NCI-H446 (cell line): ENCODE data around the gene GALR1.
"Not testable (repeated sequence)": the region's sequence is repeated elsewhere in the genome, so short reads cannot be mapped to it uniquely, and the experiment has no call there.

Source experiments
- DNase-seq, 2 experiments: peaks; one replicate each; lab custom pipeline; 2025; lab: John Stamatoyannopoulos, UW

Gene GALR1, protein sequence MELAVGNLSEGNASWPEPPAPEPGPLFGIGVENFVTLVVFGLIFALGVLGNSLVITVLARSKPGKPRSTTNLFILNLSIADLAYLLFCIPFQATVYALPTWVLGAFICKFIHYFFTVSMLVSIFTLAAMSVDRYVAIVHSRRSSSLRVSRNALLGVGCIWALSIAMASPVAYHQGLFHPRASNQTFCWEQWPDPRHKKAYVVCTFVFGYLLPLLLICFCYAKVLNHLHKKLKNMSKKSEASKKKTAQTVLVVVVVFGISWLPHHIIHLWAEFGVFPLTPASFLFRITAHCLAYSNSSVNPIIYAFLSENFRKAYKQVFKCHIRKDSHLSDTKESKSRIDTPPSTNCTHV

DNA sequence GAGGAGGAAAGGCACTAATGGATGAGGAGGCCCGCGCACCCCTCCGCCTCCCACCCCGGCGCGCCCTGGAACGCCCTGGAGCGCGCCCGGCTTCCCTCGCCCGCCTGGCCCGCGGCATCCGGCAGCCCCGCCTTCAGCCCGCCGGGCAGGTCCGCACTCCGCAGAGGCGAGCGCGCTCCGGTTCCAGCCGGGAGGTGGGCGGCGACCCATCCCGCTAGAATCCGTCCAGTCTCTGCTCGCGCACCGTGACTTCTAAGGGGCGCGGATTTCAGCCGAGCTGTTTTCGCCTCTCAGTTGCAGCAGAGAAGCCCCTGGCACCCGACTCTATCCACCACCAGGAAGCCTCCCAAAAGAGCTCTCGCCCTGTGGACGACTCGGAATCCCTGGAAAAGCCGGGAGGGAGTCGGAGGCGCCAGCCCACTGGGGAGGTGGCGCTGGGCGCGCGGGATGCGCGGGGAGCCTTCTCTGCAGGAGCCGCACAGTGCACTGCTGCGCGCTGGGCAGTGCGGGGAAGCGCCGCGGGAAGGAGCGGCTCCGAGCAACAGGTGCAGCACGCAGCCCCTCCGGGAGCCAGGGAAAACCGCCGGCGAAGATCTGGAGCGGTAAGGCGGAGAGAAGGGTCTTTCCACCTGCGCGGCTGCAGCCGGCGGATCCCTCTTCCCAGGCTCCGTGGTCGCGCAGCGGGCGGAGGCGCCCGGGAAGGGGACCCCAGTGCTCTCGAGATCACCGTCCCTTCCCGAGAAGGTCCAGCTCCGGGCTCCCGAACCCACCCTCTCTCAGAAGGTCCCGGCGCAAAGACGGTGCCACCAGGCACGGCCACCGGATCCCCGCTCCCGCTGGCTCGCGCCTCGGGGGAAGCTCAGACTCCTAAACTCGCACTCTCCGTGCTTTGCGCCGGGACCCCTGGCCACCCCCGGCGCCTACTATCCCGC is at the start of gene GALR1:
TSS of gene GALR1 (plus strand) at position 280 of the 932 bp plus-strand sequence. CDS start 701 bp downstream, outside the sequence.
- no peak for DNase-seq

DNA sequence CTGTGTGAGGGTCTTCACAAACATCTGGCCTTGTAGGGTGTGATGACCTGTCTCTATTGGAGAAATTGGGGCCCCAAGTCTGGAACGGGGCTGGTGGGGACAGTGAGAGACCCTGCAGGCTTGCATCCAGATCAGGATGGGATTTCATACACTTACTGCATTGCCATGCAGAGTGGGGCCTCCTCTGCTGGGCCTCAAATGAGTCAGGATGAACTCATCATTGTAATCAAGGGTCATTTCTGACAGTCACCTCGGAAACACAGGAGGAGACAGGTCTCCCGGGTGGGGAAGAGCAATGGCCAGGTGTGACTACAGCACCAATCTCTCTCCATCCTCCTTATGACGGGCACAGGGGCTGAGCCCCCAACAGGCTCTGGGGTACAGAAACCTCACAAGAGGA is 48.1 kb upstream of the GALR1 start:
- no peak for DNase-seq

DNA sequence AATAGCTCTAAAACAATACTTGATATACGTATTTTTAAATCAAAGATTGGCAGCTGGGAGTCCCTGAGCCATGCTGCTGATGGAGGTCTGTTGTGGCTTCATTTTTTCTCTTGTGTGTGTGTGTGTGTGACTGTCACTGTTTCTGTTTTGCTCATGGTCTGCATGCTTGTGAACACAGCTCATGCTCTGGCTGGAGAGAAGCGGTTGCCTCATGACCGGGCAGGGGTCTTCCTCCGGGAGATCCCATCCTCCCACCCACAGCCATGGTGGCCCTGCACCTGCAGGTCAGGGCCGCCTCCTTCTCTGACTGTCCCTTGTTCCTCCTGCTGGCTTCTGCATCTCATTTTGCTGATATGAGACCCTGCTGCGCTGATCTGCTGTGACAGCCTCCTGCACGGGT is 47.3 kb upstream of the GALR1 start:
- no peak for DNase-seq

DNA sequence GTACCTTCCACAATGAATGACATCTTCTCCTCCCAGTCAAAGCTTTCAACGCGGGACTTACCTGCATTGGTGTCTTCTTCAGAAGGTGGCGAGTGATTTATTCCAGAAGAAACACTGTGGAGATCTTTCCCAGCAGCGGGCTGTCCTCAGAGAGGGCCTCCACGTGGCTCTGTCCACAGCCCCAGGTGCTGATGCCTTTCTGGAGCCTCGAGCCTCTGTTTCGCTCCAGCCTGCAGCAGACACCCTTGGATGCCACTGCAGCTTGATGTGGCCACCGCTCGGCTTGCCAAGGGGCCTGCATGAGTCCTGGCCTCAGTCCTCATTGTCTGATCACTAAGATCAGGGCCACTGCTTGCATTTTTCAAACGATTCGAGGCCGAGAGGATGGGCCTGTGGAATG is 46.6 kb upstream of the GALR1 start:
- no peak for DNase-seq

DNA sequence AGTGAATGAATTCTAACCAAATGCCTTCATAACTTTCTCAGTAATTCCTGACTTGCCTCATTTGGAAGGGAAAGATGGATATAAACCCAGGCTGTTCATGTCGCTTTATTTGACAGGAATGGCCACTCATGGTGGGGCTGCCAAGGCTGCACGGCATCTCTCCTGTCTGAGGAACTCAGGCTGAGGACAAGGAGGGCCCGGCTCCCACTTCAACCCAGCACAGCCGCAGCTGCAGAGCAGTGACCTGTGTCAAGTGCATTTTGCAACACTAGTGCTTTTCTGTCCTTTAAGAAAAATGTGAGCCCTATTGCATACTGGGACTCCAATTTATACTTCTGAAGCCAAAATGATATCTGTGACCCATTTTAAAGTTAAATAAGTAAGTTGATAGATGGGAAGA is 45.8 kb upstream of the GALR1 start:
- no peak for DNase-seq

DNA sequence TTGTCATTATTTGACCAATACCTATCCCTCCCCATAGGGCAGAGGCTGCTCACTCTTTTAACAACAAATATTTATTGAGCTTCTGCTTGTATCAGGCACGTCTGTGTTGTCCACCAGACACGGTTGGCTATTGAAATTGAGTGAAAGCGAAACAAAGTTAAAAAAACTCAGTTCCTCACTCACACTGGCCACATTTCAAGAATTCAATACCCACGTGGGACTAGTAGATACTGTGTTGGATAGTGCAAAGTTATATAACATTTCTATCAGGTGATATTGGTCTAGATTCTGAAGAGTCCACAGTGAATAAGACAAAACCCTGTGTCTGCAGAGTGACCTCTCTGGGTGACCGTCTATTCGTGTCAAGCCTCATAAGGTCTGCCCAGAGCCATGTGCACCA is 43.9 kb upstream of the GALR1 start:
- DNase-seq, result no peak

DNA sequence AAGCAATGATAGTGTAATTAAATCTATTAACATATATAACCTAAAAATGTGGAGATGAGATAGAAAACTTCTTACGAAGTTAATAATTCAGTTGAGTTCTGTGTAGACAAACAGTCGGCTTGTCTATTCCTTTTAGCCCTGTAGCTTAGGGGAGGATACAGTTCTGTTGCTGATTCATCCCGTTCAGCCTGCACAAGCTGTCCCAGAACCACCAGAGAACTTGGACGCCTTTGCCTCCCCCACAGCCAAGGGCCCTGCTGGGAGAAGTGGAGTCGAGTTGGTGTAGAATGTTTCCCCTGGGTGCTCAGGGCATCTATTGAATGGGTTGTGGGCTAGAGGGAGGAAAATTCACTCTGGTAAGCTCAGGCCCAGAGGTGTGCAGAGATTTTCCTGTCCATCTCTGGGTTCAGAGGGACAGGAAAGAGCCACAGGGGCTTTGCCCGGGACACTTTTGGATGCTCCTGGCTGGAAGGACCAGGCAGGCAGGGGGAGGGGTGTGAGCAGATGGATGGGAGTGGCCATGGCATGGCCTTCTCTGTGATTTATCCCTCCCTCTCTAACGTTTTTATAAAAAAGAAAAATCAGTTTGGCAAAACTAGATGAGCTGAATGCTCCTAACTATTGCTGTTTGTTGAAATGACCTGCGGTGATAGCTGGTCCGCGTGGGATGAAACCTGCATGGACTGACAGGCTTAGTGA is 42.8 kb upstream of the GALR1 start:
- peak; percentile 77 to 79 for DNase-seq

DNA sequence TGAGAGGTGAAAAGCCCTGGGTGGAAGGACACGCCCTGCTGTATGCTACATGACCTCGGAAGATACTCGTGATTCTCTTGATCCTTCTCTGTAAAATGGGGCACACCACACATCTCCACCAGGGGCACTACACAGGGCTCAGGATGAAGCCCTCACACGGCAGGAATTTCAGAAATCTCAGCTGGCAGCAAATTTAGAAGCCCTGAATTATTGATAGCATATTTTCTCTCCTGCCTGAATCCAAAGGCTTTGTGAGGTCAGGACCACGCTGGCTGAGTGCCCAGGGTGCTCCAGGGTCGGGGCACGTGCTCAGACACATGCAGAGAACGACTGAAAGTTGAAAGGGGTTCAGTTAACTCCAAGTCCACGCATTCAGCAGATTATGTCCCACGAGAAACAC is 42.1 kb upstream of the GALR1 start:
- peak; percentile 21 to 81 for DNase-seq

DNA sequence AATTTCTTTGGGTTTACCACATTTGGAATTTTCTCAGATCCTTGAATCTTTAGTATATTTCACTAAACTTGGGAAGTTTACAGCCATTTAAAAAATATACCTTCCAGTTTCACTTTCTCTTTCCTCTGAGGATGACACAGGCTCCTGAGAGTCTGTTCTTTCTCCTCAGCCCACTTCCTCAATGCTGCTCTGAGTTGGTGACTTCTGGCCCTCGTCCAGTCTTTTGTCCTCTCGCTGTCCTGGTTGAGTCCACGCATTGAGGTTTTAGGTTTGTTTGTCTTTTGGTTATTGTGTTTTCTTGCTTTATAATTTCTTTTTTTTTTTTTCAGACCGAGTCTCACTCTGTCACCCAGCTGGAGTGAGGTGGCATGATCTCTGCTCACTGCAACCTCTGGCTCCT is 40.7 kb upstream of the GALR1 start:
- DNase-seq, result no peak

DNA sequence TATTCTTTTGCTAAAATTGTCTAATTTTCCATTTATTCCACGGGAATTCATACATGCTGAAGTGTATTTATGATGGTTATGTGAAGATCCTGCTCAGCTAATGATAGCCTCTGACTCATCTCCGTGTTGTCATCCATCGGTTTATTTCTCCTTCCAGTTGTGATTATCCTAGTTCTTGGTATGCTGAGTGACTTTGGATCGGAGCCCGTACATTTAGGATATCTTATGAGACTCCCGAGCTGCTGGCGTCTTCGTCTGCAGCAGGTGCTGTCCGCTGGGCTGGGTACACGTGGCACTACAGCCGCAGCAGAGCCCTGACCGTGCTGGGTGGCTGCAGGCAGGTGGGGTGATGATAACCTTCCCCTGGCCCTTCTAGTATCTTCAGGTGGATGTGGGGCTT is 40.1 kb upstream of the GALR1 start:
- no peak for DNase-seq

DNA sequence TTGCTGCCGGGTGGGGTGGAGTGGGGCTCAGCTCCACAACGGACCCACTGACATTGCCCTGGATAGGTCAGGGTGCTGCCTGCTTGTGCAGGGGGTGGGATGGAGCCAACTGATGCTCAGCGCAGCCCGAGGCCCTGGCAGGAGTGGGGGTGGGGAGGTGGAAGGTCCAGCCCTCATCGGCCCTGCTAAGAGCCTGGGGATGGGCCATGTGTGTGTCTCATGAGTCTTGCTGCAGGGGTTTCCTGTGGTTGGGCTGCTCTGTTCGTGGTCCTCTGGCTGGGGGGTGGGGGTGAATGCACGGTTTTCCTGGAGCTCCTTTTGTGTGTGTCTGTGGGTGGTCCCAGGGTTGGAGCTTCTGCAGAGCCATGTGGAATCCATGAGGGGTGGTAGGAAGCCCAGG is 39.4 kb upstream of the GALR1 start:
- DNase-seq, result no peak

DNA sequence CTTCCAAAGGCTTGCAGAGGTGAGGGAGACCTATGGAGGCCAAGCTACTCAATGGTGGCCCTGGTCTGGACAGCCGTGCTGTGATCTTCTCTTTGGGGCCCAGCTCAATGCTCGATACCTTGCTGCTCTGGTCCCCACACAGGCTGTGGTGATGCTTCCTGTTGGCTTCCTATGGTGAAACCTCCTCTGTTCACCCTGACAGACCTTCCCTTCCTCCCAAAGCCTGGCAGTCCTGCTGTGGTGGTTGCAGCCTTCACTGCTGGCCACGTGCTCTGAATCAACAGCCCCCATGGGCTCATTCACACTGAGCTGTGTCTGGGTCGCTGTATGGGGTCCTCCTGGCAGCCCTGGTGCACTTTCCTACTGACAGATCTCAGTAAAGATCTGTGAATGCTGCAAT is 31.0 kb upstream of the GALR1 start:
- DNase-seq, result no peak

DNA sequence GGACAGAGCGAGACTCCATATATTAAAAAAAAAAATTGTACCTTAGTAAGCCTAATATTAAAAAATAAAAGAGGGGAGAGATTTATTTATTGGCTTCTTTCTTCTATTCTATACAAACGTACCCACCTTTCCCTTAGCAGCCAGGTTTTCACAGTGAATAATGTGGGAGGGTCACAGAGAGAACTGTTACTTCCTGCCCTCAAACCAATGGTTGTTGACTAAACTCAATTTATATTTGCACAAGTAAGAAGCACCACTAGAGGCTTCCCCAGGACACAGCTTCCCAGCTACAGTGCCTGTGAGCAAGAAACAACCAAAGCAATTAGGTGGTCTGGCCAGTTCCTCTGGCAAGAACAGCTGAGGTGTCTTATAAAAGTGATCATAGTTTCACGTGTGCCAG is 28.9 kb upstream of the GALR1 start:
- no peak for DNase-seq

DNA sequence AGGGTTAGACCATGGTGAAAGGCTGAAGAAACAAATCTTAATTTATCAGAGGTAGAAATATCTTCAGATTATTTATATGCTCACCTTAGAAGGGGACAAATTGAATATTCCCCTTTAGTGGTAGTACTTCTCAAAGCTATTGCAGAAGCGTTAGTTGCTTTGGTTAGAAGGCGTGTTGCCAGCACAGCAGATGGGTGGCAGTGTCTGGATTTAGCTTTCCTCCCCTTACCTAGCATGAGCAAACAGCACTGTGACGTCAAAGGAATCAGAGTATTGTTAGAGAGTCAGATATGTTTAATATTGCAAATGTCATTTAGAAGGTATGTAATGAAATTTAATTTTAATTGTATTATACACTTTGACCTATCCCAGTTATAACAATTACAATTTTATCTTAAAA is 27.2 kb upstream of the GALR1 start:
- peak in 1 of 2 experiments; percentile 21 for DNase-seq

DNA sequence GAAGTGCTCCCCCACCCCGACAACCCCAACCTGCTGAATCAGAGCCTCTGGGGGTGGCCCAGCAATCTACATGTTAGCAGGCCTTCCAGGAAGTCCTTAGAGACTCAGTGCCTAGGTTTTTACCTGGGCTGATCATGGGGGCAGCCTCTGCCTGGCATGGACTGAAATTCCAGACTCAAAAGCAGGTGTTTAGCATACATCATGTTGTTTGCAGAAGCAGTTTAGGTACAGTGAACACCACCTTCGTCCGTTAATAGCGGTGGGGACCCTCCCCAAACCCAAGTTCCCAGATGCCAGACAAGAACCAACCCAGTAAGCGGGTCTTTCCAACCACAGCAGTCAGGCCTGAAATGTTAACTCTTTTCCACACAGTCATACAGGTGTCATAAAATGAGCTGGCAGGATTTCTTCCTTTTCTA is 26.4 kb upstream of the GALR1 start:
- no peak for DNase-seq

DNA sequence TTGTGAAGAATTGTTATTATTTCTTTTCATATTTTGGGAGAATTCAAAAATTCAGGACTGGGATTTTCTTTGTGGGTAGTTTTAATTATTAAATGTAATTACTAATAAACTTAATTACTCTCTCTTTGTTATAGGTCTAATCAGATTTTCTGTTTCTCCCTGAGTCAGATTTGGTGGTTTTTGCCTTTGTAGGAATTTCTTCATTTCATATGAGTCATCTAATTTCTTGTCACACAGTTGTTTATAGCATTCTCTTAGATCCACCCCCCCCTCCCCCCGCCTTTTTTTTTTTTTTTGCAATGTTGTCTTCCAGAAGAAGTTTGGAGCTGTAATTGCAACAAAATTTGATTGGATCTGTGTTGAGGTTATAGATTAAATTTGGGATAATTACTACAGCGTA is 26.0 kb upstream of the GALR1 start:
- no peak for DNase-seq

DNA sequence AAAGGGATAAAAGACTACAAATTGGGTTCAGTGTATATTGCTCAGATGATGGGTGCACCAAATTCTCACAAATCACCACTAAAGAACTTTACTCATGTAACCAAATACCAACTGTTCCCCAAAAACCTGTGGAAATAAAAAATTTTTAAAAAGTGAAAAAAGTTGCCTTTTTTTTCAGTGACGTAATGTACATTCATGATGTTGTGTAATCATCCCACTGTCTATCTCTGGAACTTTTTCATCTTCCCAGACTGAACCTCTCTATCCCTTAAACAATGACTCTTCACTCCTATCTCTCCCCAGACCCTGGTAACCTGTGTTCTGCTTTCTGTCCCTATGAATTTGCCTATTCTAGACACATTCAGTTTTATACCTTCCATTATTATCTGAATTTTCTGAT is 19.0 kb upstream of the GALR1 start:
- no peak for DNase-seq

DNA sequence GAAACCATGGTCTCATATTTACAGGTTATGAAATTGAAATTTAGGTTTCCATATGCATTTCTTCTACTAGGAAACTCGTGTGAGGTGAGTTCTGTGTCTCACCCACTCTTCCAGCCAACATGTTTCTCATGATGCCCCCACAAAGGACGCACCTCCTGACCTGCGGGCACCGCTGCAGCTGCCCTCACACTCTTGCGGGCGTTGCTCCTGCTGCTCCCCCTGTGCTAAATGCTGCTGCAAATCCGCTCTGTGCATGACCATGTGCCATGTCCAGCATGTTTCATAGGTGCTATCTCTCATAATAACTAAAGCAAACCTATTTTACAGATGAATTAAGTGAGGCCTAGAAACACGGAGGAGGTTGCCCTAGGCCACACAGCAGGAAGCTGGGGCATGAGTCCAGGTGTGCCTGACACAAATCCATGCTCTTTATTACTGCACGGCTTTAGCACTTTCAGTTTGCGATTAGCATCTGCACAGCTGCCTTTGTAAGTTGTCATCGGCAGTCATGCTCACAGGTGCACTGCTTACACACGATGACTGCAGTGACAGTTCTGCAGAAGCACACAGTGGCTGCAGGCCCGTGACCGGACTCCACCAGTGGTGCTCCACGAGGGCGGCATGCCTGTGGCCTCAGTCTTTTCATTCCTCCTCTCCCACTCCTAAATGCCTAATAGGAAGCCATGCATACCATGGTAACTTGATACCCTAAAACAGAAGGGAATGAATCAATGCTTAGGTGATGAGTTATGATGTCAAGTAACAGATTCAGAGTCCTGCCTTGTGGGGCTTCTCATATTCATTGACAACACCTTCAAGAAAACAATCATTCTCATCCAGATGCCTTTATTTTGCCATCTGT is 14.9 kb upstream of the GALR1 start:
- no peak for DNase-seq

DNA sequence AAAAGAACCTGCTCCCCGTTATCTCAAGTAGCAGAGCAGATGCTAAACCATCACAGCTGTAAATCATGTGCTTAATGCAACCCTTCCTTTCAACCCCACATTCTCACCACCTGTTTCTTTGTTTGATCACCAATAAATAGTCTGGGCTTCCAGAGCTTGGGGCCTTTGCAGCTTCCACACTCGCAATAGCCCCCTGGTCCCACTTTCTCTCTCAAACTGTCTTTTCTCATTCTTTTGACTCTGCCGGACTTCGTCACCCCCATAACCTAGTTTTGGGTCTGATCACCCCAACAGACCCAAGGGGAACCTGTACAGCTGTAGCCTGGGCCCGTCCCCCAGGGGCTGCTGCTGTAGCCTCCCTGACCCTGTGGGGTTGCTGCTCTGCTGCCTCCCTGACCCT is 10.4 kb upstream of the GALR1 start:
- not testable (repeated sequence) for DNase-seq

DNA sequence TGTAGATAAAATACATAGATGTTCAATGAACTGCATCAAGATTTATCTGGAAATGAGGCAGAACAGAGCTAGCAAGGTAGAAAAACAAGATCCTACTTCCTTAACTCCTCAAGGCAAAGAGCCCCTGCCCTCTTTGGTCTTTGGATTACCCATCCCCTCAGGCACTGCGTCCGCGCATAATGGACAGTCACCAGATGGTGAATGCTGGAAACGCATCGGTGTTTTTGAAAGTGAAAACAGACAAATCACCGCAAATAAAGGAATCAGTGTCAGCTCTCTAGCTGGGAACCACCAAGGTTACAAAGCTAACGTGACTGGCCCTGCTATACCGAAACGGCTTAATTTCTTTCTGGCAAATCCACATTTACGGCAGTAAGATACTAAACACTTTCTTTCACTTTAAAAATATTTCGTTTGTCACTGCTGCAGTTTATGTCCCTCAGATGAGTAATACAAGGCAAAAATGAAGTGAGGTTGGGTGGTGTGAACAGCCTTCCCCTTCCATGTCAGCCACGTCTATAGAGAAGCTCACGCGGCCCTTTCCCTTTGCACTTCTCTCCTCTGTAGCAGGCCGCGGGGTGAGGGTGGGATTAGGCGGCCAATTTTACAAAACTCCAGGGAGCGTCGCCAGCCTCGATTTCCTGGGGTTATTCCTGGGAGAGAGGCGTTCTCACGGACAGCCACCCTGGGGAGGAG is 627 bp upstream of the GALR1 start:
- DNase-seq, result no peak

DNA sequence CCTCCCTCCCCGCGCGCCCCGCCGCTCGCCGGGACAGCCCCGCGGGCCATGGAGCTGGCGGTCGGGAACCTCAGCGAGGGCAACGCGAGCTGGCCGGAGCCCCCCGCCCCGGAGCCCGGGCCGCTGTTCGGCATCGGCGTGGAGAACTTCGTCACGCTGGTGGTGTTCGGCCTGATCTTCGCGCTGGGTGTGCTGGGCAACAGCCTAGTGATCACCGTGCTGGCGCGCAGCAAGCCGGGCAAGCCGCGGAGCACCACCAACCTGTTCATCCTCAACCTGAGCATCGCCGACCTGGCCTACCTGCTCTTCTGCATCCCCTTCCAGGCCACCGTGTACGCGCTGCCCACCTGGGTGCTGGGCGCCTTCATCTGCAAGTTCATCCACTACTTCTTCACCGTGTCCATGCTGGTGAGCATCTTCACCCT is 865 bp downstream of the GALR1 start:
- DNase-seq, result no peak
